Uterus (tissue), 2 donors: Measurements from ENCODE around the gene PHF24.

Experiments
- POLR2A ChIP-seq, 2 donors: fragments of 450-650 bp; IDR thresholded peaks; one replicate each; pipeline ENCODE4 v1.6.1; 2016; ENCODE audit warnings: antibody characterized with exemption in 2 of 2, mild to moderate bottlenecking in 1 of 2, moderate library complexity in 1 of 2
- TF ChIP-seq, protein P1 (sequence below), 4 experiments: fragments of 200-600 bp in 2 of 4; fragments of 450-650 bp in 2 of 4; sonication (generic) in 2 of 4; IDR thresholded peaks; one replicate each; pipeline ENCODE4 v1.5.1; 2016 to 2019; ENCODE audit warnings: antibody characterized with exemption in 4 of 4, mild to moderate bottlenecking in 2 of 4, moderate library complexity in 1 of 4

DNA sequence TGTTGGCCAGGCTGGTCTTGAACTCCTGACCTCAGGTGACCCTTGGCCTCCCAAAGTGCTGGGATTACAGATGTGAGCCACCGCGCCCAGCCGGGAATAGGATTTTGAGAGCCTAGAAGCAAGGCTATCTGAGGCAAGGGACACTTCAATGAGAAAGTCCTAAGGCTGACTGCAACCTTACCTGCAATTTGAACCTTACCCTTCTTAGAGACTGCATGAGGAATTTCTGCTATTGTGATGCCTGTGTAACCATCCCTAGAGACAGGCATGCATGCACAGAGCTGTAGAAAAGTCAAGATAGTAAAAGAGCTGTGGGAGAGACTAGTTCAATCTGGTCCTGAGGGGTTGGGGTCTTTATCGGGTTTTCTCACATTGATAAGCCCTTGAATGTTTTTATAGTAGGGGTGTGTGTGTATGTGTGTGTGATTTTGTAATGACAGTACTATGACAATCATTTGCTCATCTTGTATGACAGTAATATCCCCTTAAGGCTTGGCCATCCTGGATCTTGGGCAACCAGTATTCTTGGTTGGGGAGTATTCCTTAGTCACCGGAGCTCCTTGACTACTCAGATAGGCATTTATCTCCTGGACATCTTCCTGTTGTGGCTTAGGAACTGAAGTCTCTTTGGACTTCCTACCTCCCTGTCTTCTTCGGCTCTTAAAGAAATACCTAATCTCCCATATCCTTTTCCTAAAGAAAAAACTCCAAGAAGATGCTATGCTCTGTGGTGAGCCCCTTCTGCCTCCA, 42.6 kb downstream of the PHF24 start:
- TF ChIP-seq, protein P1, sequence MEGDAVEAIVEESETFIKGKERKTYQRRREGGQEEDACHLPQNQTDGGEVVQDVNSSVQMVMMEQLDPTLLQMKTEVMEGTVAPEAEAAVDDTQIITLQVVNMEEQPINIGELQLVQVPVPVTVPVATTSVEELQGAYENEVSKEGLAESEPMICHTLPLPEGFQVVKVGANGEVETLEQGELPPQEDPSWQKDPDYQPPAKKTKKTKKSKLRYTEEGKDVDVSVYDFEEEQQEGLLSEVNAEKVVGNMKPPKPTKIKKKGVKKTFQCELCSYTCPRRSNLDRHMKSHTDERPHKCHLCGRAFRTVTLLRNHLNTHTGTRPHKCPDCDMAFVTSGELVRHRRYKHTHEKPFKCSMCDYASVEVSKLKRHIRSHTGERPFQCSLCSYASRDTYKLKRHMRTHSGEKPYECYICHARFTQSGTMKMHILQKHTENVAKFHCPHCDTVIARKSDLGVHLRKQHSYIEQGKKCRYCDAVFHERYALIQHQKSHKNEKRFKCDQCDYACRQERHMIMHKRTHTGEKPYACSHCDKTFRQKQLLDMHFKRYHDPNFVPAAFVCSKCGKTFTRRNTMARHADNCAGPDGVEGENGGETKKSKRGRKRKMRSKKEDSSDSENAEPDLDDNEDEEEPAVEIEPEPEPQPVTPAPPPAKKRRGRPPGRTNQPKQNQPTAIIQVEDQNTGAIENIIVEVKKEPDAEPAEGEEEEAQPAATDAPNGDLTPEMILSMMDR (IDR thresholded peaks at IDR 0.05) = no peak
- no peak for TF ChIP-seq POLR2A (IDR thresholded peaks at IDR 0.05)
